ENCODE data around the gene CSN2.

CSN2 gene
- long read RNA-seq: 0 reads

- no peak within 1 kb of the TSS for H3K4me3 ChIP-seq (replicated peaks; ENCODE audit: insufficient read depth, low read length)
- no peak for DNase-seq (ENCODE audit: low read depth in 1 of 2, low spot score in 1 of 2)
- no peak for TF ChIP-seq REST (IDR thresholded peaks at IDR 0.05; ENCODE audit: insufficient replicate concordance, low read depth)
- no peak for TF ChIP-seq SPI1 (IDR thresholded peaks at IDR 0.05; ENCODE audit: borderline replicate concordance, low read depth)
- TF ChIP-seq POLR2AphosphoS5 (IDR thresholded peaks at IDR 0.05; ENCODE audit: low read depth): no peak
- no peak for TF ChIP-seq CTCF (IDR thresholded peaks at IDR 0.05; ENCODE audit: insufficient read depth, low read length)
- no peak for TF ChIP-seq GABPA (IDR thresholded peaks at IDR 0.05; ENCODE audit: low read depth)
- no peak within 1 kb of the TSS for H3K27ac ChIP-seq (replicated peaks)
- no peaks in the 10 kb centered on the region for H3K27me3 ChIP-seq (ENCODE audit: insufficient read depth, poor library complexity, severe bottlenecking)
These were observed at the start of gene CSN2 for GRCh38 chr4:69965628-69966027. Gene CSN2, minus strand, starts transcription at chr4:69965728. Its CDS starts 4,733 bp downstream, at chr4:69960995.

GRCh38 chr4:70008771-70009170 lies 43.2 kb upstream of the CSN2 start:
- Histone ChIP-seq H3K27me3 (ENCODE audit: insufficient read depth, poor library complexity, severe bottlenecking) (no peaks in the 10 kb centered on the region), H3K27ac (replicated peaks) (no peak overlapping the region), H3K4me3 (replicated peaks; ENCODE audit: insufficient read depth, low read length) (no peak overlapping the region)
- no peak for DNase-seq (ENCODE audit: low read depth in 1 of 2, low spot score in 1 of 2)
- no peak for TF ChIP-seq POLR2AphosphoS5 (IDR thresholded peaks at IDR 0.05; ENCODE audit: low read depth)
- no peak for TF ChIP-seq SPI1 (IDR thresholded peaks at IDR 0.05; ENCODE audit: borderline replicate concordance, low read depth)
- no peak for TF ChIP-seq CTCF (IDR thresholded peaks at IDR 0.05; ENCODE audit: insufficient read depth, low read length)
- no peak for TF ChIP-seq REST (IDR thresholded peaks at IDR 0.05; ENCODE audit: insufficient replicate concordance, low read depth)
- TF ChIP-seq GABPA (IDR thresholded peaks at IDR 0.05; ENCODE audit: low read depth): no peak

- no peak for DNase-seq (ENCODE audit: low read depth in 1 of 2, low spot score in 1 of 2)
- TF ChIP-seq POLR2AphosphoS5 (IDR thresholded peaks at IDR 0.05; ENCODE audit: low read depth) (no peak), CTCF (IDR thresholded peaks at IDR 0.05; ENCODE audit: insufficient read depth, low read length) (no peak), REST (IDR thresholded peaks at IDR 0.05; ENCODE audit: insufficient replicate concordance, low read depth) (no peak), SPI1 (IDR thresholded peaks at IDR 0.05; ENCODE audit: borderline replicate concordance, low read depth) (no peak), GABPA (IDR thresholded peaks at IDR 0.05; ENCODE audit: low read depth) (no peak)
- H3K27me3 ChIP-seq (ENCODE audit: insufficient read depth, poor library complexity, severe bottlenecking): no peaks in the 10 kb centered on the region
- no peak overlapping the region for H3K4me3 ChIP-seq (replicated peaks; ENCODE audit: insufficient read depth, low read length)
- H3K27ac ChIP-seq (replicated peaks): no peak overlapping the region
These were observed 37.0 kb upstream of the CSN2 start for GRCh38 chr4:70002507-70002906.
